Stimulated activated CD8-positive, alpha-beta memory T cell treated with anti-CD3 and anti-CD28 coated beads, Interleukin-12 subunit alpha, Interleukin-12 subunit beta, amount 100 ng/mL, for 24 hours (primary cell): ENCODE results near the gene ASB8.
"Not testable (repeated sequence)": the region's sequence is repeated elsewhere in the genome, so short reads cannot be mapped to it uniquely, and the experiment has no call there.

Experiments used
- DNase-seq: peaks from one replicate; pipeline ENCODE4 v3.0.0-alpha.2; 2020; ENCODE audit errors: extremely low read depth

Gene ASB8

GRCh38 chr12:48183091-48183875, 26.0 kb upstream of the ASB8 start, which contains the start of gene CCDC184:
Gene CCDC184, plus strand, starts transcription at chr12:48183644. Its CDS starts 479 bp downstream, at chr12:48184123.
- no peak for DNase-seq

GRCh38 chr12:48182631-48183030, 25.3 kb upstream of the ASB8 start:
- DNase-seq: no peak

GRCh38 chr12:48180857-48181495, 23.7 kb upstream of the ASB8 start:
- no peak for DNase-seq

- DNase-seq: no peak
These were observed 23.1 kb upstream of the ASB8 start for GRCh38 chr12:48180424-48180823.

GRCh38 chr12:48179466-48179865, 22.2 kb upstream of the ASB8 start:
- DNase-seq: no peak

- DNase-seq: no peak
These were observed 20.7 kb upstream of the ASB8 start for GRCh38 chr12:48177982-48178381.

- no peak for DNase-seq
These were observed 19.1 kb upstream of the ASB8 start for GRCh38 chr12:48176417-48176751.

GRCh38 chr12:48175613-48176416, 18.5 kb upstream of the ASB8 start:
- DNase-seq: no peak

GRCh38 chr12:48169011-48169410, 11.7 kb upstream of the ASB8 start:
- no peak for DNase-seq

- no peak for DNase-seq
These were observed 8.0 kb upstream of the ASB8 start for GRCh38 chr12:48165089-48165981.

GRCh38 chr12:48164451-48164850, 7.1 kb upstream of the ASB8 start:
- no peak for DNase-seq

- no peak for DNase-seq
These were observed 5.9 kb upstream of the ASB8 start for GRCh38 chr12:48163150-48163747.

GRCh38 chr12:48160807-48161206, 3.5 kb upstream of the ASB8 start:
- no peak for DNase-seq

GRCh38 chr12:48160046-48160445, 2.7 kb upstream of the ASB8 start:
- no peak for DNase-seq

- DNase-seq: no peak
These were observed 615 bp upstream of the ASB8 start for GRCh38 chr12:48157889-48158370.

GRCh38 chr12:48156652-48157017, 680 bp downstream of the ASB8 start:
- no peak for DNase-seq

GRCh38 chr12:48155786-48156185, 1.5 kb downstream of the ASB8 start:
- not testable (repeated sequence) for DNase-seq

- DNase-seq: no peak
These were observed 6.1 kb downstream of the ASB8 start for GRCh38 chr12:48151103-48151771.

- no peak for DNase-seq
These were observed 11.3 kb downstream of the ASB8 start for GRCh38 chr12:48145981-48146380.

GRCh38 chr12:48143898-48144297, 13.4 kb downstream of the ASB8 start:
- no peak for DNase-seq
